Measurements from ENCODE around the gene CEP63.
"Not testable (repeated sequence)": the region's sequence is repeated elsewhere in the genome, so short reads cannot be mapped to it uniquely, and the experiment has no call there.

The CEP63 gene

GRCh38 chr3:134517791-134518190, 31.9 kb downstream of the CEP63 start:
- no peak for DNase-seq (ENCODE audit: low read depth)

GRCh38 chr3:134522541-134522940, 36.7 kb downstream of the CEP63 start:
- no peak for DNase-seq (ENCODE audit: low read depth)

GRCh38 chr3:134525293-134525692, 39.4 kb downstream of the CEP63 start:
- no peak for DNase-seq (ENCODE audit: low read depth)

GRCh38 chr3:134526319-134526718, 40.5 kb downstream of the CEP63 start:
- DNase-seq (ENCODE audit: low read depth), result no peak

GRCh38 chr3:134527037-134527436, 41.2 kb downstream of the CEP63 start:
- no peak for DNase-seq (ENCODE audit: low read depth)

DNA sequence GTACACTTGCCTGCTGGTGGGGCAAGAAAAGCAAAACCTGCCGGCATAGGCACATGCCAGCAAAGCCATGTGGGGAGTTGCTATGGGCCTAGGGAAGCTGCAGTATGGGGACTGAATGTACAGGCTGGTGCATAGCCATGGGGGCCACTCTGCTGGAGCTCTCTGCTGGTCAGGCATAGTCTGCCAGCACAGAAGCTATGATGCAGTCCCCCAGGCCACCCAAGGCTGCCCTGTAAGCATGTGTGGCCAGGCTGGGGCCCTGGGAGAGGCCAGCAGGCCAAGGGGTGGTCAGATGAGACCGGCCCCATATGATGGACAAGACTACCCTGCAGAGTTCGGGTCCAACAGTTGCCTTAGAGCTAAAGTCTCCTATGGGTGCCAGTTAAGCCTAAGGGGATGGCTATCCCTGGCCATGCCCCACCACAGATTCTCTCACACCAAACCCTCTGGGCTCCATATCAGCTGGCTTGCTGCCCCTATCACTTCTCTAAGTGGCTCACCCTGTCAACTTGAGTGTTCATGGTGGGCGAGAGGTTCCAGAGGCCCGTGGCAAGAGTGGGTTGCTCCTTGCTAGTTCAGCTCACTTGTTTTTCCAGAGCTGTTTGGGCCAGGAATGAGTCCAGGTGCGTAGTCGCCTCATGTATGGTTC, 41.8 kb downstream of the CEP63 start:
- no peak for DNase-seq (ENCODE audit: low read depth)

GRCh38 chr3:134533493-134533892, 47.6 kb downstream of the CEP63 start:
- no peak for DNase-seq (ENCODE audit: low read depth)

- DNase-seq (ENCODE audit: low read depth), result no peak
Measured at GRCh38 chr3:134535186-134535970, 49.5 kb downstream of the CEP63 start.

DNA sequence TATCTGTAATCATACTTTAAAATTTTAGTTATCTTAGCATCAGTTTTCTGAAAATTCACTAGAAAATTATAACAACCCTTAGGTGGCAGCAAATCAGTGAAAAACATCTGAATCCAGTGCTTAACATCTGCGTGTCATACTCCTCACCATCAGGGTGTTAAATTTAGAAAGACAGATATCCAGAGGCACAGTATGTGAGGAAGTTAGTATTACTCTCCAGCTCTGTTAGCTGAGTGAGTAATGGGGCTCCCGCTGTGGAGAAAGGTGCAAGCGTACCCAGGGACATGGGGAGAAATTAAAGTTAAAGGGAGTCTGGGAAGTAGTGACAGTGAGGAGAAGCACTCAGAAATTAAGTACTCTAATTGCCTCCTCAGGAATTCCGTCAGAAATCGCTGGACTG, 50.9 kb downstream of the CEP63 start:
- DNase-seq (ENCODE audit: low read depth), result no peak

DNA sequence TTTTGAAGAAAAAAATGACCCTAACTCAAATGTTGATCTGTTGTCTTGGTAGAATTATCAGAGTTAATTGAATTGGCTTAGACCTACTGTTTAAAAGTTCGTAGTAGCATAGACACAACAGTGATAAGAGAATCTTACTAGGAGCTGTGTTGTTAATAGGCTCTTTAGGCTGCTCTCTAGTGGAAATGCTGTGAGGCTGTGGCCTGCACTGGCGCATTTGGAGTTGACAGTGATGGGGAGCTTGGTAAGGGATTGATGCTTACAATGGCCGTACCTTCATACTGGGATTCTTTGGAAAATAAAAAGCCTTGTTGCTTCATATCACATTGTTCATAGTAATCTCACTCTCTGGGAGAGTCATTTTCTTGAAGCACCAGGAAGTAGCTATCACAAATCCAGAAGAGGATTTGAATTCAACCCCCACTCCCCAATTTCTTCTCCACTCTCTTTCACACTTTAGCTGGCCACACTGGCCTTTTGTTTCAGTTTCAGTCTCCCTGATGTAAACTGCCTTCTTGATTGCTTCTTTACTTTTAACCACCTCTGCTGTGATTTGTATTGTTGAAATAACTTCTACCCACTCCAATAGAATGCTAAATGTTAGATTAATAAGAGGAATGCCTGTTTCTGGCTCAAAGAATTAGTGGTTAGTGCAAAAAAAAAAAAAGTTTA, 56.6 kb downstream of the CEP63 start:
- no peak for DNase-seq (ENCODE audit: low read depth)

GRCh38 chr3:134543113-134543512, 57.3 kb downstream of the CEP63 start:
- DNase-seq (ENCODE audit: low read depth), result no peak

GRCh38 chr3:134544316-134544715, 58.5 kb downstream of the CEP63 start:
- DNase-seq (ENCODE audit: low read depth), result no peak

- DNase-seq (ENCODE audit: low read depth), result not testable (repeated sequence)
Measured at GRCh38 chr3:134544783-134545182, 58.9 kb downstream of the CEP63 start.

- DNase-seq (ENCODE audit: low read depth), result no peak
Measured at GRCh38 chr3:134545818-134546217, 60.0 kb downstream of the CEP63 start.

- DNase-seq (ENCODE audit: low read depth), result no peak
Measured at GRCh38 chr3:134552784-134553183, 66.9 kb downstream of the CEP63 start.

DNA sequence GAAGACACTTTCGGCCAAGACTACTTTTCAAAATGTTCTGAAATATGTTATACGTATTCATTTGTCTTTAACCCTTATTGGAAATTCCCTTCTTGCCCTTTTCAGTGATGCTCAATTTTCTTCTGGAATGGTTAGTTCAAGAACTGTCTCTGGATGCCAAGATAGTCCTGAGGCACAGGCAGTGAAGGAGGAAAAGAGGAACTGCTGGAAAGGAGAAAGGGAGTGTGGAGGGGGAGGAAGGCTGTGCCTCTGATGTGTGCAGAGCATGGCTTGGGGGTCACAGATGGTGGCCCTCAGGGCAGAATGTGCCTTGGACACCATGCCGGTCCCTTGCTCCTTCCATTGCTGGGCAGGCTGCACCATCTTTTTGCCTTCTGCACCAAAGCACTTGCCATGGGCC, 73.7 kb downstream of the CEP63 start:
- no peak for DNase-seq (ENCODE audit: low read depth)

- DNase-seq (ENCODE audit: low read depth), result no peak
Measured at GRCh38 chr3:134562055-134562454, 76.2 kb downstream of the CEP63 start.

DNA sequence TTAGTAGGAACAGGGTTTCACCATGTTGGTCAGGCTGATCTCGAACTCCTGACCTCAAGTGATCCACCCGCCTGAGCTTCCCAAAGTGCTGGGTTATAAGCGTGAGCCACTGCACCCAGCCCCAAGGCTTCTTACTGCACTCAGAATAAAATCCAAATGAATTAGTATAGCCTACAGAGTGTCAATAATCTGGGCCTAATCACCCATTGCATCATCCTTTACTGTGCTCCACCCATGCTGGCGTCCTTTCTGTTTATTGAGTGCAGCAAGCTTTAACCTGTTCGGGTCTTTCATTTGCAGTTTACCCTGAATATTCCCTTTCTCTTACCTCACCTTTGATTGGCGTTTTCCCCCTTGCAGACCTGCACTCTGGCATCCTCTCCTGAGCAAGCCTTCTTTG, 77.7 kb downstream of the CEP63 start:
- DNase-seq (ENCODE audit: low read depth), result no peak

DNA sequence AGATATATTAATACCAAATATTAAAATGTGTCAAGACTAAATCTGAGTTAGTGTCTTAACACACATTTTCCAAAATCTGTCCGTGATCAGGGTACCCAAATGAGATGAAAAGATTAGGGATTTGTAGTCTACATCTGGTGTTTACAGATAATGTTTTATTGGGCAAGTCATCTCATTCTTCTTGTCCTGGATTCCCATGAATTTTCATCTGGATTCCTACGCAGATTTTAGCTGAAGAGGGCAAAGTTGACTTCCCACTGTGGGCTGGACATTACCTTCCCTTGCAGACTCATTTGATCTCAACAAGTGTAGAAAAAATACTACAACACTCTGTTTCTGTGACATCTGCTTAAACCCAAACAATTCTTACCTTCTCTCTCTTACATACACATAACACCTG, 79.1 kb downstream of the CEP63 start:
- DNase-seq (ENCODE audit: low read depth), result no peak

DNA sequence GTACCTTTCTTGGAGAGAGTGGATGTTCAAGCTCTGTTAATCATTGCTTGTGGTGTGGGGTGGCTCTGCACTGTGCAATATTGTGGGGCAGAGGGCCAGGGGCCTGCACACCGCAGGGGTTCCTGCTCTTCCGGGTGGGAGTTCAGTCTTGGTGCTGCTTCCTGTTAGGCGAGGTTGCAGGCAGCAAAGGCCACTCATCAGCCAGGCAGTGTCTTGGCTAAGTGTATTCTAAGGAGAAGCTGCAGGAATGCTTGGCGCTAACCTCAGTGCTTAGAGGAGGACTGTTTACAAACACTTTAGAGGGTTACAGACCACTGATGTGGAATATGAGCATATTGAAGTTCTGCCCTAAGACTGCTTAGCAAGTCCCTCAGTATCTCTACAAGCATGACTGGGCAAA, 81.7 kb downstream of the CEP63 start:
- DNase-seq (ENCODE audit: low read depth), result no peak

DNA sequence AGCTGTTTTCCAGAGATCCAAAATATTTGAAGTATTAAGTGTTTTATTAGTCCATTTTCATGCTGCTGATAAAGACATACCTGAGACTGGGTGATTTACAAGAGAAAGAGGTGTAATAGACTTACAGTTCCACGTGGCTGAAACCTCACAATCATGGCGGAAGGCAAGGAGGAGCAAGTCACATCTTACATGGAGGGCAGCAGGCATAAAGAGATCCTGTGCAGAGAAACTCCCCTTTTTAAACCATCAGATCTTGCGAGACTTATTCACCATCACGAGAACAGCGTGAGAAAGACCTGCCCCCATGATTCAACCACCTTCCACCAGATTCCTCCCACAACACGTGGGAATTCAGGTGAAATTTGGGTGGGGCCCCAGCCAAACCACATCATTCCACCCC, 82.9 kb downstream of the CEP63 start:
- no peak for DNase-seq (ENCODE audit: low read depth)

DNA sequence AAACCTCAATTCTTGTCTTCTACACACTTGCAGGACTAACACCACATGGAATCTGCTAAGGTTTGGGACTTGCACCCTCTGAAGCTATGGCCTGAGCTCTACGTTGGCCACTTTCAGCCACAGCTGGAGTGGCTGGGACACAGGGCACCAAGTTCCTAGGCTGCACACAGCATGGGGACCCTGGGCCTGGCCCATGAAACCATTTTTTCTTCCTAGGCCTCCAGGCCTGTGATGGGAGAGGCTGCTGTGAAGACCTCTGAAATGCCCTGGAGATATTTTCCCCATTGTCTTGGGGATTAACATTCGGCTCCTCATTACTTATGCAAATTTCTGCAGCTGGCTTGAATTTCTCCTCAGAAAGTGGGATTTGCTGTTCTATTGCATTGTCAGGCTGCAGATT, 84.0 kb downstream of the CEP63 start:
- DNase-seq (ENCODE audit: low read depth), result not testable (repeated sequence)

- no peak for DNase-seq (ENCODE audit: low read depth)
Measured at GRCh38 chr3:134576426-134576825, 90.6 kb downstream of the CEP63 start.

All from stimulated activated CD4-positive, alpha-beta T cell treated with anti-CD3 and anti-CD28 coated beads, Interleukin-2, amount 100 ng/mL, for 4 hours (primary cell).